HG02973 (cell line): Measurements from ENCODE around the gene ARHGAP21.
A peak's percentile ranks its signal among the peaks of the same experiment; 100 is the strongest.
"Not testable (repeated sequence)": the region's sequence is repeated elsewhere in the genome, so short reads cannot be mapped to it uniquely, and the experiment has no call there.

Experiments
- ATAC-seq: cut with Tn5 transposase; IDR thresholded peaks from one replicate; pipeline ENCODE4 v1.9.1; 2021; ENCODE audit warnings: moderate library complexity; ENCODE audit not compliant: unreplicated experiment

ARHGAP21 gene

GRCh38 chr10:24723788-24724380, at the start of gene ARHGAP21:
Gene ARHGAP21, minus strand, starts transcription at chr10:24723887. Its CDS starts 1,988 bp downstream, at chr10:24721899.
- ATAC-seq = peak; percentile 27

GRCh38 chr10:24771943-24772694, 48.4 kb upstream of the ARHGAP21 start:
- ATAC-seq = no peak

- ATAC-seq = not testable (repeated sequence)
These were observed 41.3 kb upstream of the ARHGAP21 start for GRCh38 chr10:24764991-24765390.

GRCh38 chr10:24762966-24763623, 39.4 kb upstream of the ARHGAP21 start:
- no peak for ATAC-seq

- no peak for ATAC-seq
These were observed 38.7 kb upstream of the ARHGAP21 start for GRCh38 chr10:24762161-24762924.

- ATAC-seq = no peak
These were observed 36.0 kb upstream of the ARHGAP21 start for GRCh38 chr10:24759672-24760071.

- not testable (repeated sequence) for ATAC-seq
These were observed 34.6 kb upstream of the ARHGAP21 start for GRCh38 chr10:24758254-24758653.

- no peak for ATAC-seq
These were observed 32.6 kb upstream of the ARHGAP21 start for GRCh38 chr10:24756283-24756682.

GRCh38 chr10:24751716-24752115, 28.0 kb upstream of the ARHGAP21 start:
- ATAC-seq = no peak

- ATAC-seq = no peak
These were observed 27.0 kb upstream of the ARHGAP21 start for GRCh38 chr10:24750695-24751094.

GRCh38 chr10:24748214-24748613, 24.5 kb upstream of the ARHGAP21 start:
- no peak for ATAC-seq

GRCh38 chr10:24744946-24745345, 21.3 kb upstream of the ARHGAP21 start:
- no peak for ATAC-seq

GRCh38 chr10:24740714-24741113, 17.0 kb upstream of the ARHGAP21 start:
- ATAC-seq = no peak

- no peak for ATAC-seq
These were observed 13.3 kb upstream of the ARHGAP21 start for GRCh38 chr10:24737001-24737400.

- ATAC-seq = no peak
These were observed 8.3 kb upstream of the ARHGAP21 start for GRCh38 chr10:24731942-24732341.

- no peak for ATAC-seq
These were observed 7.1 kb upstream of the ARHGAP21 start for GRCh38 chr10:24730811-24731210.

GRCh38 chr10:24727786-24728185, 4.1 kb upstream of the ARHGAP21 start:
- no peak for ATAC-seq

- ATAC-seq = no peak
These were observed 2.9 kb upstream of the ARHGAP21 start for GRCh38 chr10:24726626-24727025.

- ATAC-seq = not testable (repeated sequence)
These were observed 2.3 kb upstream of the ARHGAP21 start for GRCh38 chr10:24726029-24726428.

- peak; percentile 85 for ATAC-seq
These were observed 918 bp upstream of the ARHGAP21 start for GRCh38 chr10:24724381-24725228.
